Suprapubic skin (tissue), 4 donors: Measurements from ENCODE around the gene NSF.

Experiments used
- CTCF ChIP-seq, 2 donors: fragments of 200-600 bp in 1 of 2; fragments of 450-650 bp in 1 of 2; sonication (generic) in 1 of 2; IDR thresholded peaks; one replicate each; pipeline ENCODE4 v1.5.1; 2016 to 2019; ENCODE audit warnings: antibody characterized with exemption in 2 of 2, mild to moderate bottlenecking in 1 of 2, moderate library complexity in 1 of 2
- POLR2A ChIP-seq, 2 donors: fragments of 450-650 bp; IDR thresholded peaks; one replicate each; pipeline ENCODE4 v1.6.1; 2017; ENCODE audit warnings: antibody characterized with exemption in 2 of 2, mild to moderate bottlenecking in 2 of 2, moderate library complexity in 2 of 2
- POLR2AphosphoS5 ChIP-seq, 3 donors: sonication (generic); formaldehyde crosslinking; IDR thresholded peaks; one replicate each; pipeline ENCODE4 v1.6.1; 2017; ENCODE audit warnings: antibody characterized with exemption in 3 of 3

- TF ChIP-seq CTCF (IDR thresholded peaks at IDR 0.05) (no peak), POLR2A (IDR thresholded peaks at IDR 0.05) (no peak), POLR2AphosphoS5 (IDR thresholded peaks at IDR 0.05) (no peak)
Observed at GRCh38 chr17:46756081-46756735, 165.7 kb downstream of the NSF start.
